GM12801 (cell line): ENCODE data around the gene UBE4A.

Source experiments
- CTCF ChIP-seq: IDR thresholded peaks from one replicate; pipeline ENCODE4 v1.5.1; 2011; ENCODE audit warnings: control low read depth; ENCODE audit not compliant: insufficient read length; ENCODE audit errors: extremely low read depth

Gene UBE4A

GRCh38 chr11:118359295-118359958, at the start of gene UBE4A:
Gene UBE4A (plus strand): TSS chr11:118359600. CDS start chr11:118365081, 5,481 bp downstream.
- TF ChIP-seq CTCF = no peak

- TF ChIP-seq CTCF = no peak
Observed at GRCh38 chr11:118310271-118310670, 49.1 kb upstream of the UBE4A start.

GRCh38 chr11:118310781-118311485, 48.5 kb upstream of the UBE4A start:
- TF ChIP-seq CTCF = no peak

GRCh38 chr11:118311518-118311917, 47.9 kb upstream of the UBE4A start:
- TF ChIP-seq CTCF = no peak

- no peak for TF ChIP-seq CTCF
Observed at GRCh38 chr11:118312328-118312727, 47.1 kb upstream of the UBE4A start.

- TF ChIP-seq CTCF = no peak
Observed at GRCh38 chr11:118313242-118313641, 46.2 kb upstream of the UBE4A start.

- no peak for TF ChIP-seq CTCF
Observed at GRCh38 chr11:118314988-118315411, 44.4 kb upstream of the UBE4A start.
